Keratinocyte (primary cell): Measurements from ENCODE around the gene ALB. TPM values are rescaled to one million over a fixed set of nuclear protein-coding genes. Genes with fewer than 3 reads are reported as not detected.

Experiments
- DNase-seq: peaks from one replicate; pipeline ENCODE4 v3.0.0-alpha.2; 2011; ENCODE audit warnings: low read depth, missing footprints, low spot score
- FAIRE-seq: peaks from 2 replicates; lab custom pipeline; 2011; peaks lifted over from hg19 to GRCh38; lab: Jason Lieb, UNC
- H2AFZ ChIP-seq: 2 replicates; pipeline ENCODE4 v1.6.0; 2012; ENCODE audit warnings: low read length, control low read depth, inconsistent platforms; ENCODE audit not compliant: control insufficient read depth
- H3K27ac ChIP-seq: 2 replicates; pipeline ENCODE4 v1.5.1; 2011; ENCODE audit warnings: low read length; ENCODE audit not compliant: control insufficient read depth, insufficient read depth
- H3K27me3 ChIP-seq: 3 replicates; pipeline ENCODE4 v1.6.0; 2011; ENCODE audit warnings: low read length; ENCODE audit not compliant: control insufficient read depth, insufficient read depth; ENCODE audit errors: extremely low read depth
- H3K36me3 ChIP-seq, 2 experiments: 2 replicates in 1 of 2; 3 replicates in 1 of 2; pipeline ENCODE4 v1.5.1; 2011; ENCODE audit warnings: low read length in 2 of 2, mild to moderate bottlenecking in 1 of 2; ENCODE audit not compliant: control insufficient read depth in 2 of 2, insufficient read depth in 2 of 2; ENCODE audit errors: extremely low read depth in 1 of 2
- H3K4me1 ChIP-seq: 3 replicates; pipeline ENCODE4 v1.5.1; 2011; ENCODE audit warnings: low read length; ENCODE audit not compliant: control insufficient read depth, insufficient read depth; ENCODE audit errors: extremely low read depth
- H3K4me2 ChIP-seq: 3 replicates; pipeline ENCODE4 v1.6.0; 2011; ENCODE audit warnings: low read depth, low read length; ENCODE audit not compliant: control insufficient read depth, insufficient read depth; ENCODE audit errors: extremely low read depth
- H3K4me3 ChIP-seq, 3 experiments: fragments of 200-600 bp in 1 of 3; sonication (generic) in 1 of 3; 2 replicates in 2 of 3; 3 replicates in 1 of 3; pipeline ENCODE4 v1.5.1; 2011 to 2016; ENCODE audit warnings: low read length in 3 of 3, mild to moderate bottlenecking in 3 of 3, control low read depth in 2 of 3, inconsistent platforms in 1 of 3, low read depth in 1 of 3, mixed read lengths in 1 of 3, mixed run types in 1 of 3, moderate library complexity in 1 of 3; ENCODE audit not compliant: control insufficient read depth in 2 of 3, insufficient read depth in 2 of 3; ENCODE audit errors: extremely low read depth in 1 of 3
- H3K79me2 ChIP-seq: 2 replicates; pipeline ENCODE4 v1.6.0; 2012; ENCODE audit warnings: low read length; ENCODE audit not compliant: control insufficient read depth, insufficient read depth
- H3K9ac ChIP-seq: 3 replicates; pipeline ENCODE4 v1.6.0; 2011; ENCODE audit warnings: low read length; ENCODE audit not compliant: control insufficient read depth, insufficient read depth; ENCODE audit errors: extremely low read depth
- H3K9me1 ChIP-seq: 3 replicates; pipeline ENCODE4 v1.6.0; 2011; ENCODE audit warnings: low read length; ENCODE audit not compliant: control insufficient read depth, insufficient read depth; ENCODE audit errors: extremely low read depth
- H3K9me3 ChIP-seq: 2 replicates; pipeline ENCODE4 v1.5.1; 2012; ENCODE audit warnings: low read depth, low read length; ENCODE audit not compliant: control insufficient read depth
- H4K20me1 ChIP-seq: 3 replicates; pipeline ENCODE4 v1.6.0; 2011; ENCODE audit warnings: low read length; ENCODE audit not compliant: control insufficient read depth, insufficient read depth; ENCODE audit errors: extremely low read depth
- EZH2 ChIP-seq: IDR thresholded peaks from one replicate; pipeline ENCODE4 v1.6.1; 2012; ENCODE audit warnings: inconsistent platforms, mild to moderate bottlenecking, low read length, moderate library complexity
- dilution Hi-C: fragments of 300-500 bp; cut with MboI; formaldehyde crosslinking; loops from one replicate; pipeline ENCODE4 v1.7.0; 2020; ENCODE audit warnings: low sequenced_read_pairs; ENCODE audit not compliant: extremely low pct_ligation_motif_present
- polyA plus RNA-seq, 5 experiments: library from polyadenylated mRNA; depleted of rRNA in 3 of 5; stranded (reverse) in 3 of 5; stranded (forward) in 1 of 5; unstranded in 1 of 5; fragments of >200 nt; gene quantifications; 1 replicate in 1 of 5; 2 replicates in 3 of 5; 3 replicates in 1 of 5; pipeline versions ENCODE4 v1.2.1 to v1.2.3, GENCODE V29; 2011 to 2012; ENCODE audit warnings: missing spikeins in 2 of 5, low read depth in 1 of 5, low replicate concordance in 1 of 5
- TF ChIP-seq, protein P1 (sequence below), 3 experiments: IDR thresholded peaks in 1 of 3; conservative IDR thresholded peaks in 1 of 3; optimal IDR thresholded peaks in 1 of 3; 2 replicates in 2 of 3; 3 replicates in 1 of 3; pipeline versions ENCODE3 to v1.5.1; 2011; ENCODE audit warnings: low read length in 3 of 3, mild to moderate bottlenecking in 3 of 3, moderate library complexity in 2 of 3, control low read depth in 1 of 3, inconsistent platforms in 1 of 3; ENCODE audit not compliant: insufficient read depth in 2 of 3; ENCODE audit errors: extremely low read depth in 1 of 3

ALB gene
- polyA plus RNA-seq, 1 donor (not counting 4 experiments of a cell fraction or from before 2014, with no cell fraction given), result not detected

DNA sequence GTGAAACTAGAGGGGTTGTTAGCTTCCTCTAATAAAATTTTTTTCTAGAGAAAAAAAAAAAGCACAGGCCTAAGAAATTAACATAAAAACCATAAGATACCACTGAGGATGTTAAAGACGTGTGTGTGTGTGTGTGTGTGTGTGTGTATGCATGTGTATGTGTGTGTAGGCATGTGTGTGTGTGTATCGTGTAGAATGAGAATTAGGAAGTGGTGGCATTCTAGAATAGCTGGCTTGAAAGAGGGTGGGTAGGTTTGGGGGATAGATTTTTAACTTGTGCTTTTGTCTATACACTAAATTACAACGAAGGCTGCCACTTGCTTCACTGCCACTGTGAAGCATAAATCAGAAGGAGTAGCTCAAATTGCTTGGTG, 54.9 kb downstream of the ALB start:
- no peaks in the 10 kb centered on the region for H3K4me1 ChIP-seq
- H4K20me1 ChIP-seq, result no peaks in the 10 kb centered on the region
- H3K4me3 ChIP-seq, result no peak overlapping the region
- H3K79me2 ChIP-seq, result no peaks in the 10 kb centered on the region
- dilution Hi-C loops, result no loop called here
- no peak overlapping the region for H2AFZ ChIP-seq
- TF ChIP-seq EZH2, result no peak
- TF ChIP-seq, protein P1, sequence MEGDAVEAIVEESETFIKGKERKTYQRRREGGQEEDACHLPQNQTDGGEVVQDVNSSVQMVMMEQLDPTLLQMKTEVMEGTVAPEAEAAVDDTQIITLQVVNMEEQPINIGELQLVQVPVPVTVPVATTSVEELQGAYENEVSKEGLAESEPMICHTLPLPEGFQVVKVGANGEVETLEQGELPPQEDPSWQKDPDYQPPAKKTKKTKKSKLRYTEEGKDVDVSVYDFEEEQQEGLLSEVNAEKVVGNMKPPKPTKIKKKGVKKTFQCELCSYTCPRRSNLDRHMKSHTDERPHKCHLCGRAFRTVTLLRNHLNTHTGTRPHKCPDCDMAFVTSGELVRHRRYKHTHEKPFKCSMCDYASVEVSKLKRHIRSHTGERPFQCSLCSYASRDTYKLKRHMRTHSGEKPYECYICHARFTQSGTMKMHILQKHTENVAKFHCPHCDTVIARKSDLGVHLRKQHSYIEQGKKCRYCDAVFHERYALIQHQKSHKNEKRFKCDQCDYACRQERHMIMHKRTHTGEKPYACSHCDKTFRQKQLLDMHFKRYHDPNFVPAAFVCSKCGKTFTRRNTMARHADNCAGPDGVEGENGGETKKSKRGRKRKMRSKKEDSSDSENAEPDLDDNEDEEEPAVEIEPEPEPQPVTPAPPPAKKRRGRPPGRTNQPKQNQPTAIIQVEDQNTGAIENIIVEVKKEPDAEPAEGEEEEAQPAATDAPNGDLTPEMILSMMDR (optimal IDR thresholded peaks at IDR 0.05 in 1 of 3, IDR thresholded peaks at IDR 0.05 in 1 of 3, conservative IDR thresholded peaks at IDR 0.05 in 1 of 3; ENCODE audit: extremely low read depth in 1 of 3, insufficient read depth in 2 of 3, low read length in 3 of 3), result no peak
- H3K27ac ChIP-seq, result no peak overlapping the region
- H3K9ac ChIP-seq, result no peak overlapping the region
- DNase-seq (no peak), FAIRE-seq (no peak)
- H3K9me1 ChIP-seq, result no peaks in the 10 kb centered on the region
- no peaks in the 10 kb centered on the region for H3K36me3 ChIP-seq
- no peaks in the 10 kb centered on the region for H3K27me3 ChIP-seq
- no peaks in the 10 kb centered on the region for H3K9me3 ChIP-seq
- H3K4me2 ChIP-seq, result no peak overlapping the region

DNA sequence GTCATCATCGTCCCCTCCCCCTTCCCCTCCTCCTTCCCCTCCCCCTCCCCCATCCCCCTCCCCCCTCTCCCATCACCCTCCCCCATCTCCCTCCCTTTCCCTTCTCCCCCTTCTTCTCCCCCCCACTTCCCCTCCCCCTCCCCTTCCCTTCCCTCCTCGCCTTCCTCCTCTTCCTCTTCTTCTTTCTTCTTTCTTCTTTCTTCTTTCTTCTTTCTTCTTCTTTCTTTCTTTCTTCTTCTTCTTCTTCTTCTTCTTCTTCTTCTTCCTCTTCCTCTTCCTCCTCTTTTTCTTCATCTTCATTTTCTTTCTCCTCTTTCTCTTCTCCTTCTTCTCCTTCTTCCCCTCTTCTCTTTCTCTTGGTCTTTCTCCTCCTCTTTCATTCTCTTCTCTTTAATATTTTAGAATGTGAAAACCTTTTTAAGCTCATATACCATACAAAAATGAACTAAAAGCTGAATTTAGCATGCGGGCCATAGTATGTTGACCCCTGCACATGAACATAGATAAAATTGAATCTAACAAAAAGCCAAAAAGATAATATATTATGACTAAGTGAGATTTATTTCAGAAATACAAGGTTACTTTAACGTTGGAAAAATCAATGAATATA, 56.9 kb downstream of the ALB start:
- H2AFZ ChIP-seq, result no peak overlapping the region
- no peak overlapping the region for H3K4me3 ChIP-seq
- TF ChIP-seq EZH2, result no peak
- TF ChIP-seq, protein P1 (optimal IDR thresholded peaks at IDR 0.05 in 1 of 3, IDR thresholded peaks at IDR 0.05 in 1 of 3, conservative IDR thresholded peaks at IDR 0.05 in 1 of 3; ENCODE audit: extremely low read depth in 1 of 3, insufficient read depth in 2 of 3, low read length in 3 of 3), result no peak
- H3K4me1 ChIP-seq, result no peaks in the 10 kb centered on the region
- H3K4me2 ChIP-seq, result no peak overlapping the region
- no peak for DNase-seq
- H3K9ac ChIP-seq, result no peak overlapping the region
- H3K79me2 ChIP-seq, result no peaks in the 10 kb centered on the region
- no peak overlapping the region for H3K27ac ChIP-seq
- no peaks in the 10 kb centered on the region for H3K27me3 ChIP-seq
- no peaks in the 10 kb centered on the region for H4K20me1 ChIP-seq
- dilution Hi-C loops, result no loop called here
- no peaks in the 10 kb centered on the region for H3K9me1 ChIP-seq
- no peak for FAIRE-seq
- H3K9me3 ChIP-seq, result no peaks in the 10 kb centered on the region
- no peaks in the 10 kb centered on the region for H3K36me3 ChIP-seq
